IMR-90 (cell line): ENCODE measurements around the gene PCDH19. TPM values are rescaled to one million over a fixed set of nuclear protein-coding genes. Genes with fewer than 3 reads are reported as not detected.

Experiments
- ATAC-seq: fragments of 200-7000 bp; cut with Tn5 transposase; 2 replicates; pipeline ENCODE4 v1.9.1; 2020; ENCODE audit warnings: low read depth, mild to moderate bottlenecking, moderate library complexity
- BruUV-seq: library from RNA; stranded (reverse); fragments of 400-500 nt; replicated peaks from 2 replicates; lab custom pipeline; 2021; lab: Mats Ljungman, UMichigan
- CTCF ChIA-PET: fragments of 300-600 bp; formaldehyde crosslinking; extraction: SDS; loops from one replicate; lab custom pipeline; 2021; ENCODE audit warnings: antibody characterized with exemption; lab: Yijun Ruan, JAX
- POLR2A ChIA-PET: fragments of 300-600 bp; sonication (Branson Sonifier 250); formaldehyde crosslinking; loops from one replicate; lab custom pipeline; 2022; ENCODE audit warnings: antibody characterized with exemption; ENCODE audit not compliant: unreplicated experiment; lab: Charles Lee
- DNase-seq: peaks from one replicate; pipeline ENCODE4 v3.0.0; 2013
- H2AFZ ChIP-seq: replicated peaks from 2 replicates; pipeline ENCODE3; 2013; ENCODE audit warnings: low read length, mild to moderate bottlenecking; ENCODE audit not compliant: poor library complexity
- H2AK5ac ChIP-seq: 2 replicates; pipeline ENCODE4 v1.6.1; 2013; ENCODE audit warnings: low read depth, low read length, inconsistent platforms
- H2AK9ac ChIP-seq: replicated peaks from 2 replicates; pipeline ENCODE3; 2013; ENCODE audit warnings: mild to moderate bottlenecking, low read depth, low read length, moderate library complexity; ENCODE audit not compliant: poor library complexity
- H2BK120ac ChIP-seq: 2 replicates; pipeline ENCODE4 v1.6.1; 2013; ENCODE audit warnings: low read depth, low read length, inconsistent platforms
- H2BK15ac ChIP-seq: 3 replicates; pipeline ENCODE4 v1.6.1; 2013; ENCODE audit warnings: low read depth, low read length, inconsistent platforms
- H2BK20ac ChIP-seq: 2 replicates; pipeline ENCODE4 v1.6.1; 2013; ENCODE audit warnings: low read depth, mild to moderate bottlenecking, inconsistent platforms, low read length, moderate library complexity
- H2BK5ac ChIP-seq: 2 replicates; pipeline ENCODE4 v1.6.1; 2013; ENCODE audit warnings: mild to moderate bottlenecking, low read depth, low read length, inconsistent platforms; ENCODE audit not compliant: poor library complexity, severe bottlenecking
- H3K14ac ChIP-seq: replicated peaks from 2 replicates; pipeline ENCODE4 v1.6.1; 2013; ENCODE audit warnings: low read depth, low read length, inconsistent platforms
- H3K18ac ChIP-seq: 2 replicates; pipeline ENCODE4 v1.6.1; 2013; ENCODE audit warnings: low read depth, low read length, control low read depth
- H3K23ac ChIP-seq: 2 replicates; pipeline ENCODE4 v1.6.1; 2013; ENCODE audit warnings: low read depth, low read length, inconsistent platforms
- H3K27ac ChIP-seq: 2 replicates; pipeline ENCODE4 v1.5.1; 2013; ENCODE audit warnings: mild to moderate bottlenecking, control low read depth, low read length; ENCODE audit not compliant: insufficient read depth
- H3K27me3 ChIP-seq: 2 replicates; pipeline ENCODE4 v1.6.1; 2013; ENCODE audit warnings: low read length; ENCODE audit not compliant: control insufficient read depth, insufficient read depth
- H3K36me3 ChIP-seq: 2 replicates; pipeline ENCODE4 v1.6.1; 2013; ENCODE audit warnings: low read length, mixed read lengths; ENCODE audit not compliant: control insufficient read depth, insufficient read depth
- H3K4ac ChIP-seq: 2 replicates; pipeline ENCODE4 v1.6.1; 2013; ENCODE audit warnings: low read depth, low read length, inconsistent platforms
- H3K4me1 ChIP-seq: 2 replicates; pipeline ENCODE4 v1.6.1; 2013; ENCODE audit warnings: low read length, mixed read lengths; ENCODE audit not compliant: control insufficient read depth, insufficient read depth
- H3K4me2 ChIP-seq: 2 replicates; pipeline ENCODE4 v1.6.1; 2013; ENCODE audit warnings: low read depth, mild to moderate bottlenecking, control low read depth, low read length, moderate library complexity
- H3K4me3 ChIP-seq: 2 replicates; pipeline ENCODE4 v1.5.1; 2013; ENCODE audit warnings: low read depth, mild to moderate bottlenecking, control low read depth, low read length, moderate library complexity; ENCODE audit not compliant: insufficient read depth
- H3K56ac ChIP-seq: 2 replicates; pipeline ENCODE4 v1.6.1; 2013; ENCODE audit warnings: low read length, inconsistent platforms; ENCODE audit not compliant: insufficient read depth; ENCODE audit errors: extremely low read depth
- H3K79me1 ChIP-seq, 2 experiments: 2 replicates each; pipeline ENCODE4 v1.6.1; 2013; ENCODE audit warnings: low read length in 2 of 2, inconsistent platforms in 1 of 2, low read depth in 1 of 2
- H3K9ac ChIP-seq: 2 replicates; pipeline ENCODE4 v1.6.1; 2013; ENCODE audit warnings: low read depth, low read length, control low read depth
- H3K9me1 ChIP-seq: 2 replicates; pipeline ENCODE4 v1.6.1; 2013; ENCODE audit warnings: low read length, inconsistent platforms; ENCODE audit not compliant: insufficient read depth
- H3K9me3 ChIP-seq: 2 replicates; pipeline ENCODE4 v1.6.1; 2013; ENCODE audit warnings: low read length; ENCODE audit not compliant: control insufficient read depth, insufficient read depth
- H4K20me1 ChIP-seq: 2 replicates; pipeline ENCODE4 v1.6.1; 2013; ENCODE audit warnings: low read length, inconsistent platforms; ENCODE audit not compliant: insufficient read depth
- H4K5ac ChIP-seq: 2 replicates; pipeline ENCODE4 v1.6.1; 2013; ENCODE audit warnings: mild to moderate bottlenecking, low read depth, low read length, control low read depth
- H4K8ac ChIP-seq, 2 experiments: 2 replicates each; pipeline ENCODE4 v1.6.1; 2013; ENCODE audit warnings: low read depth in 2 of 2, low read length in 2 of 2, control low read depth in 1 of 2, inconsistent platforms in 1 of 2
- H4K91ac ChIP-seq: 2 replicates; pipeline ENCODE4 v1.6.1; 2013; ENCODE audit warnings: low read depth, low read length, inconsistent platforms; ENCODE audit not compliant: insufficient read depth
- MAFK ChIP-seq: IDR thresholded peaks from 2 replicates; pipeline ENCODE4 v1.6.1; 2012; ENCODE audit warnings: low read depth, low read length, improper control_type of control experiment
- WGBS, 2 experiments: methylation state at CpG; one replicate each; pipeline versions ENCODE4 v1.1.5 to v1.1.7; 2013; ENCODE audit warnings: missing lambda C conversion rate in 2 of 2; ENCODE audit not compliant: insufficient read length in 1 of 2; ENCODE audit errors: extremely low coverage in 2 of 2; 5-methylcytosine and 5-hydroxymethylcytosine counted together
- dilution Hi-C: fragments of 300-500 bp; cut with HindIII; formaldehyde crosslinking; loops from one replicate; pipeline ENCODE4 v1.14.3; 2018; ENCODE audit warnings: low sequenced_read_pairs; ENCODE audit not compliant: unreplicated experiment
- in situ Hi-C: fragments of 300-500 bp; cut with MboI; formaldehyde crosslinking; loops from 3 replicates; pipeline ENCODE4 v1.14.3; 2019; ENCODE audit warnings: low sequenced_read_pairs, inconsistent platforms, mixed read lengths
- intact Hi-C: fragments of 100-400 bp; cut with micrococcal nuclease; formaldehyde crosslinking; loops from 2 replicates; pipeline ENCODE4 v1.10.0; 2022
- polyA plus RNA-seq, 3 experiments: library from polyadenylated mRNA; depleted of rRNA; stranded (reverse); fragments of >200 nt; gene quantifications; 2 replicates each; pipeline ENCODE4 v1.2.3, GENCODE V29; 2012; ENCODE audit warnings: low replicate concordance in 1 of 3
- total RNA-seq: library from RNA; depleted of rRNA; stranded (reverse); fragments of >200 nt; gene quantifications from 2 replicates; pipeline ENCODE4 v1.2.3, GENCODE V29; 2012

PCDH19 gene
- total and polyA plus RNA-seq, 2 of the 4 experiments (the other 2 are of a cell fraction): not detected

DNA sequence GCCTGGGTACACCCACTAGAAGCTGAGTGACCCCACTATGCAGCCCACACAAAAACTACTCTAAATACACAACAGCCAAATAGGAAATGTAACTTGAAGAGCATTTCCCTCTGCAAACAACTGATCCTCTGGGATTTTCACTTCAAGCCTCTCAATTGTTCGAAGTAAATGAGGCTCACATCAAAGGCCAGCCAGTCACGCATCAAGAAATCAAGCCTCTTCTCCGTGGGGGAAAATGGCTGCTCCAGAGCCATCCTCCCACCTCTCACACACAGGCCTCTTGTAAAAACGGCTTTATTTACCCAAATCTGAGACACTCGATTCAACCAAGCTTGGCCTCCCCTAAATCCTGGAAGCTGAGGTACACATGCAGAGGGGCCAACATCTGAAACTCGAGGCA lies 14.3 kb downstream of the PCDH19 start:
- ChIA-PET POLR2A (no interaction called here), CTCF (no interaction called here)
- H4K5ac ChIP-seq: no peak overlapping the region
- no peak overlapping the region for H3K23ac ChIP-seq
- in situ Hi-C loops (no loop called here), intact Hi-C loops (no loop called here), dilution Hi-C loops (no loop called here)
- no peak overlapping the region for H2AK5ac ChIP-seq
- H3K4me1 ChIP-seq: no peaks in the 10 kb centered on the region
- no peaks in the 10 kb centered on the region for H3K79me1 ChIP-seq
- H4K91ac ChIP-seq: no peak overlapping the region
- no peak overlapping the region for H3K4ac ChIP-seq
- H3K36me3 ChIP-seq: no peaks in the 10 kb centered on the region
- TF ChIP-seq MAFK: no peak
- H2BK120ac ChIP-seq: no peak overlapping the region
- peaks cover 9% of the 10 kb centered on the region for H3K27me3 ChIP-seq
- no peak overlapping the region for H3K4me3 ChIP-seq
- no peak overlapping the region for H3K27ac ChIP-seq
- no peak overlapping the region for H2AK9ac ChIP-seq
- H2AFZ ChIP-seq: no peak overlapping the region
- H2BK15ac ChIP-seq: no peak overlapping the region
- no peak overlapping the region for H2BK5ac ChIP-seq
- BruUV-seq: no TSS peak
- H3K14ac ChIP-seq: no peak overlapping the region
- no peak overlapping the region for H3K9ac ChIP-seq
- no peaks in the 10 kb centered on the region for H3K9me1 ChIP-seq
- no peak overlapping the region for H3K56ac ChIP-seq
- H2BK20ac ChIP-seq: no peak overlapping the region
- no peaks in the 10 kb centered on the region for H3K9me3 ChIP-seq
- H4K8ac ChIP-seq: no peak overlapping the region
- H3K4me2 ChIP-seq: no peak overlapping the region
- WGBS, 2 experiments: 10% methylated on average over 4 of the region's 6 CpGs; no CpG with 5 or more reads in 1 of the 2 experiments
- no peaks in the 10 kb centered on the region for H4K20me1 ChIP-seq
- DNase-seq (no peak), ATAC-seq (no peak)
- H3K18ac ChIP-seq: no peak overlapping the region
